CD4-positive, alpha-beta T cell treated with Interleukin-6 at 100 ng/mL for 8 hours (primary cell): ENCODE results near the gene QRICH2.
"Not testable (repeated sequence)": the region's sequence is repeated elsewhere in the genome, so short reads cannot be mapped to it uniquely, and the experiment has no call there.

Experiments used
- DNase-seq: peaks from one replicate; pipeline ENCODE4 v3.0.0-alpha.2; 2020; ENCODE audit warnings: mixed read lengths, low spot score

The QRICH2 gene

GRCh38 chr17:76246080-76247066 lies 61.7 kb downstream of the QRICH2 start:
- peak; percentile 79 for DNase-seq

- DNase-seq, result not testable (repeated sequence)
Observed at GRCh38 chr17:76244721-76245120, 63.4 kb downstream of the QRICH2 start.

GRCh38 chr17:76243826-76244679 lies 64.0 kb downstream of the QRICH2 start:
- no peak for DNase-seq

GRCh38 chr17:76241691-76242255 lies 66.3 kb downstream of the QRICH2 start:
- DNase-seq, result no peak

- DNase-seq, result no peak
Observed at GRCh38 chr17:76241204-76241538, 66.9 kb downstream of the QRICH2 start.

GRCh38 chr17:76240461-76241203 lies 67.4 kb downstream of the QRICH2 start, which contains the start of gene RNF157:
RNF157 (minus strand) TSS chr17:76240493; CDS start chr17:76240240, 253 bp downstream.
- peak; percentile 62 for DNase-seq

- DNase-seq, result no peak
Observed at GRCh38 chr17:76239538-76240274, 68.4 kb downstream of the QRICH2 start.

GRCh38 chr17:76238847-76239537 lies 69.1 kb downstream of the QRICH2 start:
- no peak for DNase-seq

- no peak for DNase-seq
Observed at GRCh38 chr17:76237859-76238313, 70.2 kb downstream of the QRICH2 start.

GRCh38 chr17:76236603-76237002 lies 71.5 kb downstream of the QRICH2 start:
- DNase-seq, result no peak

GRCh38 chr17:76235883-76236282 lies 72.2 kb downstream of the QRICH2 start:
- DNase-seq, result no peak

GRCh38 chr17:76234354-76234679 lies 73.8 kb downstream of the QRICH2 start:
- DNase-seq, result no peak

GRCh38 chr17:76233588-76234353 lies 74.3 kb downstream of the QRICH2 start:
- DNase-seq, result no peak

- no peak for DNase-seq
Observed at GRCh38 chr17:76232342-76232741, 75.7 kb downstream of the QRICH2 start.

GRCh38 chr17:76226749-76227148 lies 81.3 kb downstream of the QRICH2 start:
- not testable (repeated sequence) for DNase-seq

- not testable (repeated sequence) for DNase-seq
Observed at GRCh38 chr17:76225373-76226086, 82.5 kb downstream of the QRICH2 start.
